Endodermal cell (in vitro differentiated cells): ENCODE data around the gene KCNQ1. TPM values are rescaled to one million over a fixed set of nuclear protein-coding genes. Genes with fewer than 3 reads are reported as not detected.
A peak's percentile ranks its signal among the peaks of the same experiment; 100 is the strongest.

Source experiments
- DNase-seq: peaks from one replicate; pipeline ENCODE4 v3.0.0-alpha.2; 2017
- H3K27ac ChIP-seq: 2 replicates; pipeline ENCODE4 v1.5.1; 2013; ENCODE audit warnings: mild to moderate bottlenecking, low read depth, low read length, moderate library complexity
- H3K27me3 ChIP-seq: 2 replicates; pipeline ENCODE4 v1.6.1; 2013; ENCODE audit warnings: mild to moderate bottlenecking, low read length, moderate library complexity; ENCODE audit not compliant: insufficient read depth, control insufficient read depth, poor library complexity, severe bottlenecking
- H3K36me3 ChIP-seq: 2 replicates; pipeline ENCODE4 v1.7.0; 2013; ENCODE audit warnings: mild to moderate bottlenecking, low read length, moderate library complexity; ENCODE audit not compliant: control insufficient read depth, insufficient read depth
- H3K4me1 ChIP-seq: one replicate; pipeline ENCODE4 v1.7.0; 2013; ENCODE audit warnings: low read length; ENCODE audit not compliant: control insufficient read depth, insufficient read depth
- H3K4me3 ChIP-seq: 2 replicates; pipeline ENCODE4 v1.5.1; 2013; ENCODE audit warnings: mild to moderate bottlenecking, low read length, moderate library complexity
- H3K9ac ChIP-seq: 2 replicates; pipeline ENCODE4 v1.6.1; 2013; ENCODE audit warnings: mild to moderate bottlenecking, low read length, moderate library complexity; ENCODE audit not compliant: poor library complexity, severe bottlenecking; ENCODE audit errors: extremely low read depth
- H3K9me3 ChIP-seq: 2 replicates; pipeline ENCODE4 v1.6.1; 2013; ENCODE audit warnings: mild to moderate bottlenecking, low read length, moderate library complexity; ENCODE audit not compliant: control insufficient read depth
- H3K27ac Mint-ChIP-seq: 2 replicates; pipeline ENCODE4 v1.8.0; 2020; ENCODE audit warnings: mixed read lengths
- H3K27me3 Mint-ChIP-seq: 2 replicates; pipeline ENCODE4 v1.8.0; 2021; ENCODE audit warnings: mild to moderate bottlenecking, mixed read lengths; ENCODE audit not compliant: insufficient read depth
- H3K36me3 Mint-ChIP-seq: 2 replicates; pipeline ENCODE4 v1.8.0; 2020; ENCODE audit warnings: low read depth, mixed read lengths
- H3K4me1 Mint-ChIP-seq: 2 replicates; pipeline ENCODE4 v1.8.0; 2020; ENCODE audit warnings: mixed read lengths
- H3K4me3 Mint-ChIP-seq: 2 replicates; pipeline ENCODE4 v1.8.0; 2020; ENCODE audit warnings: mild to moderate bottlenecking, moderate library complexity, mixed read lengths
- H3K9me3 Mint-ChIP-seq: 2 replicates; pipeline ENCODE4 v1.8.0; 2020; ENCODE audit warnings: mild to moderate bottlenecking, mixed read lengths
- CTCF ChIP-seq: fragments of 200-600 bp; sonication (generic); conservative IDR thresholded peaks from 2 replicates; pipeline ENCODE4 v1.5.0; 2021; ENCODE audit warnings: antibody characterized with exemption, mild to moderate bottlenecking
- WGBS, 2 experiments: methylation state at CpG; one replicate each; pipeline versions ENCODE4 v1.1.5 to v1.1.7; 2013; ENCODE audit warnings: missing lambda C conversion rate in 2 of 2, mixed read lengths in 1 of 2; ENCODE audit not compliant: insufficient coverage in 1 of 2, insufficient read length in 1 of 2; 5-methylcytosine and 5-hydroxymethylcytosine counted together
- total RNA-seq, 2 donors: library from RNA; stranded (reverse); fragmentation: NEBNext Ultra II Directional in 1 of 2; extraction: Animal tissue kit (Norgen Biotek cat#: 25700) in 1 of 2; gene quantifications; 2 replicates in 1 of 2; 3 replicates in 1 of 2; pipeline ENCODE4 v1.2.1, GENCODE V29; 2021

KCNQ1 gene
- total RNA-seq, 2 donors from 2014 or later, result 1.8 to 3.5 TPM

GRCh38 chr11:2798951-2799761, 354.3 kb downstream of the KCNQ1 start:
- Mint-ChIP-seq H3K4me1 (no peaks in the 10 kb centered on the region), H3K9me3 (peaks cover 13% of the 10 kb centered on the region), H3K36me3 (no peaks in the 10 kb centered on the region), H3K27ac (no peak overlapping the region), H3K4me3 (no peak overlapping the region), H3K27me3 (peaks cover 62% of the 10 kb centered on the region)
- WGBS, 2 experiments, result 93 to 96% methylated on average over 7 to 17 of the region's 17 CpGs
- DNase-seq, result peak; percentile 37
- H3K4me1 ChIP-seq, result no peaks in the 10 kb centered on the region
- H3K4me3 ChIP-seq, result no peak overlapping the region
- H3K27me3 ChIP-seq, result no peaks in the 10 kb centered on the region
- no peaks in the 10 kb centered on the region for H3K36me3 ChIP-seq
- no peaks in the 10 kb centered on the region for H3K9me3 ChIP-seq
- no peak for TF ChIP-seq CTCF
- H3K27ac ChIP-seq, result no peak overlapping the region
- H3K9ac ChIP-seq, result no peak overlapping the region

- no peaks in the 10 kb centered on the region for H3K4me1 ChIP-seq
- WGBS, 2 experiments, result 79 to 94% methylated on average over 11 to 15 of the region's 15 CpGs
- H3K4me3 ChIP-seq, result no peak overlapping the region
- no peaks in the 10 kb centered on the region for H3K9me3 ChIP-seq
- no peaks in the 10 kb centered on the region for H3K4me1 Mint-ChIP-seq
- H3K9me3 Mint-ChIP-seq, result peaks cover 13% of the 10 kb centered on the region
- peak; percentile 30 for DNase-seq
- no peaks in the 10 kb centered on the region for H3K27me3 ChIP-seq
- H3K27ac Mint-ChIP-seq, result no peak overlapping the region
- no peak overlapping the region for H3K27ac ChIP-seq
- no peak overlapping the region for H3K9ac ChIP-seq
- no peaks in the 10 kb centered on the region for H3K36me3 Mint-ChIP-seq
- no peak overlapping the region for H3K4me3 Mint-ChIP-seq
- H3K27me3 Mint-ChIP-seq, result peaks cover 62% of the 10 kb centered on the region
- TF ChIP-seq CTCF, result no peak
- no peaks in the 10 kb centered on the region for H3K36me3 ChIP-seq
Measured at GRCh38 chr11:2799881-2800654, 355.3 kb downstream of the KCNQ1 start.

- Mint-ChIP-seq H3K27ac (no peak overlapping the region), H3K36me3 (no peaks in the 10 kb centered on the region), H3K4me1 (no peaks in the 10 kb centered on the region), H3K27me3 (peaks cover 66% of the 10 kb centered on the region), H3K9me3 (peaks cover 13% of the 10 kb centered on the region), H3K4me3 (no peak overlapping the region)
- no peaks in the 10 kb centered on the region for H3K27me3 ChIP-seq
- H3K27ac ChIP-seq, result no peak overlapping the region
- H3K9ac ChIP-seq, result no peak overlapping the region
- no peaks in the 10 kb centered on the region for H3K9me3 ChIP-seq
- H3K36me3 ChIP-seq, result no peaks in the 10 kb centered on the region
- H3K4me1 ChIP-seq, result no peaks in the 10 kb centered on the region
- H3K4me3 ChIP-seq, result no peak overlapping the region
- TF ChIP-seq CTCF, result no peak
- WGBS, 2 experiments, result 89 to 96% methylated on average over 11 to 12 of the region's 12 CpGs
- DNase-seq, result peak; percentile 30
Measured at GRCh38 chr11:2800655-2801531, 356.1 kb downstream of the KCNQ1 start.
